ENCODE data around the gene ZSCAN32.

GRCh38 chr16:3349175-3349574, 51.6 kb downstream of the ZSCAN32 start:
- TF ChIP-seq CTCF (IDR thresholded peaks at IDR 0.05): no peak
- TF ChIP-seq POLR2A (IDR thresholded peaks at IDR 0.05): no peak

Data from adrenal gland (tissue), 5 donors.